ENCODE data around the gene PFDN4. TPM values are rescaled to one million over a fixed set of nuclear protein-coding genes. Genes with fewer than 3 reads are reported as not detected.

The PFDN4 gene
- total RNA-seq, 2 donors from 2014 or later, result 72.7 to 89.8 TPM

- WGBS, 2 experiments (ENCODE audit: insufficient coverage in 1 of 2, insufficient read length in 1 of 2), result 89 to 100% methylated on average over 2 of the region's 2 CpGs
- no peak overlapping the region for H3K9ac ChIP-seq (ENCODE audit: extremely low read depth, low read length, poor library complexity, severe bottlenecking)
- no peak for TF ChIP-seq CTCF (conservative IDR thresholded peaks at IDR 0.05)
- peaks cover 35% of the 10 kb centered on the region for H3K27me3 Mint-ChIP-seq (ENCODE audit: insufficient read depth)
- H3K36me3 ChIP-seq (ENCODE audit: control insufficient read depth, insufficient read depth, low read length), result no peaks in the 10 kb centered on the region
- H3K4me1 Mint-ChIP-seq, result peaks cover 8% of the 10 kb centered on the region
- H3K27ac Mint-ChIP-seq, result no peak overlapping the region
- peaks cover 3% of the 10 kb centered on the region for H3K4me1 ChIP-seq (ENCODE audit: control insufficient read depth, insufficient read depth, low read length)
- no peak overlapping the region for H3K27ac ChIP-seq (ENCODE audit: low read depth, low read length)
- no peak for DNase-seq
- no peaks in the 10 kb centered on the region for H3K9me3 ChIP-seq (ENCODE audit: control insufficient read depth, low read length)
- H3K36me3 Mint-ChIP-seq (ENCODE audit: low read depth), result no peaks in the 10 kb centered on the region
- peaks cover 38% of the 10 kb centered on the region for H3K27me3 ChIP-seq (ENCODE audit: control insufficient read depth, insufficient read depth, low read length, poor library complexity, severe bottlenecking)
- H3K4me3 Mint-ChIP-seq, result no peak overlapping the region
- no peaks in the 10 kb centered on the region for H3K9me3 Mint-ChIP-seq
- no peak overlapping the region for H3K4me3 ChIP-seq (ENCODE audit: low read length)
Observed at GRCh38 chr20:54178256-54178655, 29.6 kb upstream of the PFDN4 start.

GRCh38 chr20:54179946-54180345 lies 27.9 kb upstream of the PFDN4 start:
- peaks cover 21% of the 10 kb centered on the region for H3K27me3 Mint-ChIP-seq (ENCODE audit: insufficient read depth)
- 60 to 100% methylated on average over 1 to 2 of the region's 2 CpGs for WGBS, 2 experiments (ENCODE audit: insufficient coverage in 1 of 2, insufficient read length in 1 of 2)
- no peak overlapping the region for H3K9ac ChIP-seq (ENCODE audit: extremely low read depth, low read length, poor library complexity, severe bottlenecking)

GRCh38 chr20:54180931-54181330 lies 27.0 kb upstream of the PFDN4 start:
- Histone ChIP-seq H3K4me1 (ENCODE audit: control insufficient read depth, insufficient read depth, low read length) (no peaks in the 10 kb centered on the region), H3K4me3 (ENCODE audit: low read length) (no peak overlapping the region), H3K27ac (ENCODE audit: low read depth, low read length) (no peak overlapping the region), H3K36me3 (ENCODE audit: control insufficient read depth, insufficient read depth, low read length) (no peaks in the 10 kb centered on the region), H3K9ac (ENCODE audit: extremely low read depth, low read length, poor library complexity, severe bottlenecking) (no peak overlapping the region), H3K27me3 (ENCODE audit: control insufficient read depth, insufficient read depth, low read length, poor library complexity, severe bottlenecking) (peaks cover 11% of the 10 kb centered on the region), H3K9me3 (ENCODE audit: control insufficient read depth, low read length) (no peaks in the 10 kb centered on the region)
- H3K4me3 Mint-ChIP-seq, result no peak overlapping the region
- no peak for TF ChIP-seq CTCF (conservative IDR thresholded peaks at IDR 0.05)
- no peaks in the 10 kb centered on the region for H3K36me3 Mint-ChIP-seq (ENCODE audit: low read depth)
- 83% methylated on average over 1 of the region's 1 CpG; no CpG with 5 or more reads in 1 of the 2 experiments for WGBS, 2 experiments (ENCODE audit: insufficient coverage in 1 of 2, insufficient read length in 1 of 2)
- no peak overlapping the region for H3K27ac Mint-ChIP-seq
- no peaks in the 10 kb centered on the region for H3K4me1 Mint-ChIP-seq
- H3K27me3 Mint-ChIP-seq (ENCODE audit: insufficient read depth), result peaks cover 16% of the 10 kb centered on the region
- no peaks in the 10 kb centered on the region for H3K9me3 Mint-ChIP-seq
- no peak for DNase-seq

More at GRCh38 chr20:54179946-54180345, 27.9 kb upstream of the PFDN4 start:
- H3K4me3 Mint-ChIP-seq, result no peak overlapping the region
- H3K9me3 ChIP-seq (ENCODE audit: control insufficient read depth, low read length), result no peaks in the 10 kb centered on the region
- no peak overlapping the region for H3K27ac ChIP-seq (ENCODE audit: low read depth, low read length)
- H3K4me1 Mint-ChIP-seq, result peaks cover under 1% of the 10 kb centered on the region
- no peaks in the 10 kb centered on the region for H3K36me3 ChIP-seq (ENCODE audit: control insufficient read depth, insufficient read depth, low read length)
- H3K27ac Mint-ChIP-seq, result no peak overlapping the region
- TF ChIP-seq CTCF (conservative IDR thresholded peaks at IDR 0.05), result no peak
- H3K27me3 ChIP-seq (ENCODE audit: control insufficient read depth, insufficient read depth, low read length, poor library complexity, severe bottlenecking), result peaks cover 21% of the 10 kb centered on the region
- H3K4me1 ChIP-seq (ENCODE audit: control insufficient read depth, insufficient read depth, low read length), result peaks cover under 1% of the 10 kb centered on the region
- no peaks in the 10 kb centered on the region for H3K9me3 Mint-ChIP-seq
- H3K36me3 Mint-ChIP-seq (ENCODE audit: low read depth), result no peaks in the 10 kb centered on the region
- DNase-seq, result no peak
- H3K4me3 ChIP-seq (ENCODE audit: low read length), result no peak overlapping the region
